Naive thymus-derived CD4-positive, alpha-beta T cell (primary cell): Measurements from ENCODE around the gene IL18BP. TPM values are rescaled to one million over a fixed set of nuclear protein-coding genes. Genes with fewer than 3 reads are reported as not detected.

Experiments
- ATAC-seq: fragments of 150-1000 bp; cut with Tn5 transposase; 2 replicates; pipeline ENCODE4 v1.10.0; 2021; ENCODE audit warnings: mild to moderate bottlenecking, moderate library complexity
- CTCF ChIA-PET: fragments of 350-600 bp; sonication (Branson Sonifier 250); formaldehyde crosslinking; loops from one replicate; lab custom pipeline; 2021; ENCODE audit warnings: antibody characterized with exemption; lab: Charles Lee
- POLR2A ChIA-PET: fragments of 350-600 bp; sonication (Branson Sonifier 250); formaldehyde crosslinking; loops from one replicate; lab custom pipeline; 2021; ENCODE audit warnings: antibody characterized with exemption, inconsistent platforms; lab: Charles Lee
- DNase-seq, 9 donors: peaks; one replicate each; pipeline versions ENCODE4 v3.0.0 to v3.0.0-alpha.2; 2020 to 2022; ENCODE audit warnings: mixed read lengths in 1 of 9
- H3K27ac ChIP-seq: one replicate; pipeline ENCODE4 v1.7.0; 2013; ENCODE audit warnings: mild to moderate bottlenecking, low read depth, low read length, moderate library complexity
- H3K27me3 ChIP-seq, 2 donors: one replicate each; pipeline ENCODE4 v1.7.0; 2013; ENCODE audit warnings: low read length in 2 of 2, mild to moderate bottlenecking in 2 of 2, moderate library complexity in 2 of 2; ENCODE audit not compliant: control insufficient read depth in 2 of 2, insufficient read depth in 2 of 2
- H3K36me3 ChIP-seq, 3 experiments: 1 replicate in 2 of 3; 2 replicates in 1 of 3; pipeline ENCODE4 v1.7.0; 2013; ENCODE audit warnings: low read length in 3 of 3, mild to moderate bottlenecking in 3 of 3, moderate library complexity in 1 of 3; ENCODE audit not compliant: insufficient read depth in 3 of 3, control insufficient read depth in 2 of 3
- H3K4me1 ChIP-seq, 2 donors: one replicate each; pipeline ENCODE4 v1.7.0; 2013; ENCODE audit warnings: low read length in 2 of 2, mild to moderate bottlenecking in 2 of 2, moderate library complexity in 1 of 2; ENCODE audit not compliant: control insufficient read depth in 2 of 2, insufficient read depth in 2 of 2
- H3K4me3 ChIP-seq: 2 replicates; pipeline ENCODE4 v1.7.0; 2013; ENCODE audit warnings: mild to moderate bottlenecking, low read length
- H3K9me3 ChIP-seq, 3 experiments: 1 replicate in 2 of 3; 2 replicates in 1 of 3; pipeline ENCODE4 v1.7.0; 2013; ENCODE audit warnings: low read length in 3 of 3; ENCODE audit not compliant: control insufficient read depth in 2 of 3
- H3K27ac Mint-ChIP-seq, 9 donors: one replicate each; pipeline ENCODE4 v1.8.0; 2020 to 2022; ENCODE audit warnings: mixed read lengths in 9 of 9, mild to moderate bottlenecking in 8 of 9, moderate library complexity in 5 of 9, inconsistent platforms in 2 of 9
- H3K27me3 Mint-ChIP-seq, 5 donors: one replicate each; pipeline ENCODE4 v1.8.0; 2021 to 2022; ENCODE audit warnings: mixed read lengths in 5 of 5, mild to moderate bottlenecking in 1 of 5
- H3K36me3 Mint-ChIP-seq, 5 donors: one replicate each; pipeline ENCODE4 v1.8.0; 2020 to 2022; ENCODE audit warnings: mixed read lengths in 5 of 5, mild to moderate bottlenecking in 3 of 5, inconsistent platforms in 1 of 5
- H3K4me1 Mint-ChIP-seq, 7 donors: one replicate each; pipeline ENCODE4 v1.8.0; 2020 to 2022; ENCODE audit warnings: mixed read lengths in 7 of 7, mild to moderate bottlenecking in 3 of 7, inconsistent platforms in 1 of 7
- H3K4me3 Mint-ChIP-seq, 10 donors: one replicate each; pipeline ENCODE4 v1.8.0; 2020 to 2022; ENCODE audit warnings: mild to moderate bottlenecking in 10 of 10, mixed read lengths in 10 of 10, moderate library complexity in 6 of 10, inconsistent platforms in 2 of 10
- H3K9me3 Mint-ChIP-seq, 11 donors: one replicate each; pipeline ENCODE4 v1.8.0; 2020 to 2022; ENCODE audit warnings: mixed read lengths in 11 of 11, mild to moderate bottlenecking in 4 of 11, inconsistent platforms in 1 of 11, moderate library complexity in 1 of 11
- intact Hi-C, 2 donors: fragments of 100-400 bp; cut with micrococcal nuclease; formaldehyde crosslinking; loops; one replicate each; pipeline ENCODE4 v1.15.1; 2023
- polyA plus RNA-seq, 2 donors: library from polyadenylated mRNA; unstranded; fragments of 300-500 nt; fragmentation: Illumina TruSeq; gene quantifications; one replicate each; pipeline ENCODE4 v1.2.3, GENCODE V29; 2021
- total RNA-seq, 6 experiments: library from RNA in 5 of 6; stranded (reverse) in 5 of 6; gene quantifications; 1 replicate in 5 of 6; 2 replicates in 1 of 6; pipeline ENCODE4 v1.2.3 and lab custom pipeline; 2021 to 2026

IL18BP gene
- total and polyA plus RNA-seq, 7 experiments from 2014 or later = 14.4 to 30.2 (median 22.3) TPM

DNA sequence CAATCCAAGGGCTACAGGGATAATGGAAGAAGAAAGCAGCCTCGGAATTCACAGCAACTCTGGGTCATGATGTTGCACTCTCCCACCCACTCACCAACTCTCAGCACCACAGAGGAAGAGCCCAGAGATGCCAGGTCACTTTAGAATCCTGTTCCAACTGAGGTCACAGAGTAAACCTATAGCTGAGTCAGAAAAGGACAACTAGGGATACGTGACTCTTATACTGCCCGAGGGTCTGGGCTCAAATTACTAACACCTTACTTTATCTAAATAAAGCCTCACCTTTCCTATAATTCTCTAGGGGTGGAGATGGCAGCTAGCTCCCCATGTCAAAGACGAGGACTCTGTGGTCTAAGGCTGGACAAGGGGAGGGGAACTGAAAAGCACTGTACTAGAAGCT, 24.6 kb downstream of the IL18BP start:
- Histone ChIP-seq H3K4me3 (no peak overlapping the region), H3K27ac (no peak overlapping the region), H3K4me1 (peaks cover 2 to 13% of the 10 kb centered on the region in 2 donors), H3K27me3 (no peaks in the 10 kb centered on the region), H3K36me3 (peaks cover 53 to 84% (median 53%) of the 10 kb centered on the region in 3 experiments), H3K9me3 (no peaks in the 10 kb centered on the region)
- H3K27ac Mint-ChIP-seq = peak overlapping the region in 3 of 9 donors; percentile 52 to 79 (median 73)
- intact Hi-C loops = no loop called here
- ChIA-PET CTCF (interaction anchor here (0.6 to 9.0 kb wide), 6 partner anchors 9 to 121 kb away, joined by 3 to 143 read pairs (median 34); no protein-coding TSS in a partner anchor), POLR2A (interaction anchor here (1.4 to 15.5 kb wide), 2 partner anchors 17 to 81 kb away, joined by 4 to 190 read pairs; no protein-coding TSS in a partner anchor)
- H3K9me3 Mint-ChIP-seq = no peaks in the 10 kb centered on the region
- H3K4me1 Mint-ChIP-seq = peaks cover 12 to 38% (median 30%) of the 10 kb centered on the region in 7 donors
- H3K27me3 Mint-ChIP-seq = no peaks in the 10 kb centered on the region
- ATAC-seq = no peak
- no peak for DNase-seq
- peaks cover 14 to 54% (median 22%) of the 10 kb centered on the region in 5 donors for H3K36me3 Mint-ChIP-seq
- no peak overlapping the region for H3K4me3 Mint-ChIP-seq

DNA sequence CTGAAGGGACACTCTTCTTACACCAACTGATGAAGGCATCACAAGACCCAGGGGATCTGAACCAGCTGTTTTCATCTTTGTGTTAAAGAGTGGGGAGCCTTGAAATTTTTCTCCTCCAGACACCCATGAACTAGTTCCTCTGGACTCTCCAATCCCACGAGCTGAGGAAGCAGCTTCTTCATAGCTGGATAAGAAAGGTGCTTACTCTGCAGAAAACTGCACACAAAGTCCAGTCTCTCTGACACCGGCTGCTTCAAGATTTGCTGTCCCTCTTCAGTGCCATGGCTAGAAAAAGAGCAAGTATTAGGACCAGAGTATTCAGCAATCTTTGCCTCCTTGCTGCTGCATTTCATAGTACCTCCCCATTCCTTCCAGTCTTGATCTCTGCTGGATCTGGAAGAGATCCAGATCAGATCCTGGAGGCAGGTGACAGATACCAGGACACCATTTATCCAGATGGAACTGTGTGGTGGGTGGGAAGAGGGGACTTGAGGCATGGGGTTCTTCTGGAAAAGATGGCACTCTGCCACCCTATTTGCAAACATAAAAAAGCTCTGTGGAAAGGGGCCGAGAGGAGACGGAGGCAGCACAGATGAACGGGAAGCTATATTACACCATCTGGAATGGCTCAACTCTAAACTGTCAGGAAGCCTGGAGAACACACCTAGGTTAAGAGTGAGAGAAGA, 25.5 kb downstream of the IL18BP start:
- H3K4me1 Mint-ChIP-seq = peaks cover 18 to 47% (median 39%) of the 10 kb centered on the region in 7 donors

DNA sequence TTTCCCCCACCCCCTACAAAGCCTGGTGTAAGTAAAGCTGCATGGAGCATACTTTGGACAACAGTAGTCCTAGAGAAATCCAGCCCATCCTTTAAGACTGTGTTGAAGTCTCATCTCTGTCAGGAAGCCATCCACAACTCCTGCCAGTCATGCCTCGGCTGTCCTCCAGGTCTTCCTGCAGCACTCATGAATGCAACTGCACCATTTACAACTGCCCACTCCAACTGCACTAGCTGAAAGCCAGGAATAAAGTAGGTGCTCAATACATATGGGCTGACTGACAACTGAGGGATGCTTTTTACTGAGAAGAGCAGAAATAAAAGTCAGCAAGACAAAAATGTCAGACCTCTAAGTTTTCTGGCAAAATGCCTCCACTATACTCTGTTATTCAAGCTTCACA, 27.4 kb downstream of the IL18BP start:
- Mint-ChIP-seq H3K27me3 (no peaks in the 10 kb centered on the region), H3K4me3 (no peak overlapping the region), H3K4me1 (peaks cover 25 to 65% (median 55%) of the 10 kb centered on the region in 7 donors), H3K27ac (peak overlapping the region; percentile 32 to 90 (median 76)), H3K9me3 (no peaks in the 10 kb centered on the region), H3K36me3 (peaks cover 8 to 42% (median 12%) of the 10 kb centered on the region in 5 donors)
- Histone ChIP-seq H3K4me1 (peaks cover 6 to 17% of the 10 kb centered on the region in 2 donors), H3K27me3 (no peaks in the 10 kb centered on the region), H3K36me3 (peaks cover 32 to 80% (median 37%) of the 10 kb centered on the region in 3 experiments), H3K9me3 (no peaks in the 10 kb centered on the region), H3K27ac (peak overlapping the region; percentile 27), H3K4me3 (no peak overlapping the region)
- intact Hi-C loops = loop anchor here (5.0 kb wide), 3 partner anchors 49 to 211 kb away; partner anchors contain the start of gene INPPL1 (in 1 of the 2)
- DNase-seq (no peak), ATAC-seq (no peak)
- POLR2A ChIA-PET = interaction anchor here (1.1 to 15.5 kb wide), 3 partner anchors 14 to 78 kb away, joined by 3 to 190 read pairs (median 6); partner anchors contain the start of gene LAMTOR1
- CTCF ChIA-PET = interaction anchor here (0.9 to 9.0 kb wide), 6 partner anchors 13 to 118 kb away, joined by 3 to 143 read pairs (median 40); no protein-coding TSS in a partner anchor

More for the DNA sequence above, 25.5 kb downstream of the IL18BP start:
- H3K4me3 Mint-ChIP-seq = no peak overlapping the region
- DNase-seq (no peak), ATAC-seq (no peak)
- POLR2A ChIA-PET = interaction anchor here (0.7 to 15.5 kb wide), 5 partner anchors 16 to 564 kb away, joined by 3 to 190 read pairs (median 7); no protein-coding TSS in a partner anchor
- H3K4me3 ChIP-seq = no peak overlapping the region
- peaks cover 13 to 50% (median 21%) of the 10 kb centered on the region in 5 donors for H3K36me3 Mint-ChIP-seq
- peaks cover 6 to 13% of the 10 kb centered on the region in 2 donors for H3K4me1 ChIP-seq
- H3K27me3 Mint-ChIP-seq = no peaks in the 10 kb centered on the region
- H3K27me3 ChIP-seq = no peaks in the 10 kb centered on the region
- peak overlapping the region in 5 of 9 donors; percentile 14 to 79 (median 33) for H3K27ac Mint-ChIP-seq
- peak overlapping the region; percentile 6 for H3K27ac ChIP-seq
- no peaks in the 10 kb centered on the region for H3K9me3 Mint-ChIP-seq
- H3K9me3 ChIP-seq = no peaks in the 10 kb centered on the region
- H3K36me3 ChIP-seq = peaks cover 44 to 84% (median 49%) of the 10 kb centered on the region in 3 experiments
- CTCF ChIA-PET = interaction anchor here (0.9 to 9.0 kb wide), 16 partner anchors 10 to 642 kb away, joined by 3 to 143 read pairs (median 6); no protein-coding TSS in a partner anchor
- intact Hi-C loops = loop anchor here (2.0 kb wide), 3 partner anchors 17 to 407 kb away; partner anchors contain the start of genes LRRC51 (in 2 of the 2) and NUMA1 (in 2 of the 2)

DNA sequence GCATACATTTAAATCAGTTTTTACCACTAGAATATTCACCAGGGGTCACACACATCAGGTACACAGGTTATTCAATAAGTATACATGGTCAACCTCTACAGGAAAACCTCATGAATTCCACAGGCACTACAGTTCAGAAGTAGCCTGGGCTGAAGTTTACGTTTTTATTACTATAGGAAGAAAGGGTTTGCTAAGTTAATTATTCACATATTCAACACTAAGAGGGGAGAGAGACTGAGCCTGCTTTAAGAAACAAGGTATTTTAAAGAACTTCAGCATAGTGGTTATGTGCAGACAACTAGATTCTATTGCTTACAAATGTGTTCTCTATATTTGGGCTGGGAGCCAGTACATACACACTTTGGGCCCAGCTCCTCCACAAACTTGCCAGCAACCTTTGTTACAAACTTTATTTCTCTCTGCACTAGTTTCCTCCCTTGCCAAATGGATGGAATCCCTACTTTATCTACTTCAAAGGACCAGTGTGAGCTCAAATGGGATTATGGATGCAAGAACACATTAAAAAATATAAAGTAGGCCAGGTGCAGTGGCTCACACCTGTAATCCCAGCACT, 31.9 kb downstream of the IL18BP start:
- DNase-seq = no peak
- Histone ChIP-seq H3K27me3 (no peaks in the 10 kb centered on the region), H3K4me3 (no peak overlapping the region), H3K9me3 (no peaks in the 10 kb centered on the region), H3K27ac (peak overlapping the region; percentile 65), H3K4me1 (peaks cover 9 to 28% of the 10 kb centered on the region in 2 donors), H3K36me3 (peaks cover 8 to 76% (median 22%) of the 10 kb centered on the region in 3 experiments)
- no peak for ATAC-seq
- Mint-ChIP-seq H3K36me3 (peaks cover 4 to 25% (median 13%) of the 10 kb centered on the region in 5 donors), H3K9me3 (no peaks in the 10 kb centered on the region), H3K4me3 (peak overlapping the region in 8 of 10 donors; percentile 18 to 57 (median 34)), H3K27me3 (no peaks in the 10 kb centered on the region), H3K4me1 (peaks cover 25 to 80% (median 72%) of the 10 kb centered on the region in 7 donors), H3K27ac (peak overlapping the region in 8 of 9 donors; percentile 45 to 92 (median 70))
- ChIA-PET POLR2A (interaction anchor here (0.6 to 15.5 kb wide), 6 partner anchors 10 to 97 kb away, joined by 3 to 190 read pairs (median 3); no protein-coding TSS in a partner anchor), CTCF (interaction anchor here (1.1 to 3.4 kb wide), 7 partner anchors 9 to 113 kb away, joined by 3 to 33 read pairs (median 11); no protein-coding TSS in a partner anchor)
- intact Hi-C loops = loop anchor here in 1 of 2 donors (1.0 kb wide), 1 partner anchor 11 kb away; no protein-coding TSS in a partner anchor

DNA sequence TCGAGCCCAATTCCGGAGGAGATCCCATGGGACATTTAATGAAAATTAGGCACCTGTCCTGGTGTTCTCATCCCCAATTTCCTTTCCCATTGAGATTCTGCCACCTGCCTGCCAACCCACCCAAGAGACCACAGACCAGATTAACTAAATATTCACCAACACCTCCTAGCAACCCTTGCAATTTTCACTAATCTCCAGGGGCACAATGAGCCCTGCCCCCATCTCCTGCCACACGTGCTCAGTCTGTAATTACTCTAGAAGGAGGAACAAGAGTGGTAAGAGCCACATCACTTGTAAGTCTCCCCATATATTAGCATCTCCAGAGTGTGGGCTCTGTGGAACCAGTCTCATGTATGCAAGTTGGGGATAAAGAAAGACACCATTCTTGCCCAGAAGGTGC, 38.0 kb downstream of the IL18BP start:
- intact Hi-C loops = no loop called here
- Mint-ChIP-seq H3K4me3 (peak overlapping the region in 5 of 10 donors; percentile 1 to 63 (median 58)), H3K27me3 (no peaks in the 10 kb centered on the region), H3K27ac (peak overlapping the region in 6 of 9 donors; percentile 7 to 92 (median 78)), H3K36me3 (peaks cover 4 to 17% (median 10%) of the 10 kb centered on the region in 5 donors), H3K9me3 (no peaks in the 10 kb centered on the region), H3K4me1 (peaks cover 16 to 50% (median 32%) of the 10 kb centered on the region in 7 donors)
- ATAC-seq (no peak), DNase-seq (no peak)
- Histone ChIP-seq H3K27ac (peak overlapping the region; percentile 54), H3K36me3 (peaks cover 4 to 40% (median 8%) of the 10 kb centered on the region in 3 experiments), H3K9me3 (no peaks in the 10 kb centered on the region), H3K27me3 (no peaks in the 10 kb centered on the region), H3K4me1 (peaks cover 40 to 48% of the 10 kb centered on the region in 2 donors), H3K4me3 (no peak overlapping the region)
- ChIA-PET CTCF (interaction anchor here (2.5 kb wide), 1 partner anchor 54 kb away, joined by 10 read pairs; no protein-coding TSS in a partner anchor), POLR2A (interaction anchor here (1.3 to 9.0 kb wide), 3 partner anchors 10 to 76 kb away, joined by 3 to 190 read pairs (median 36); partner anchors contain the start of gene ANAPC15)
